HCT116 (cell line): ENCODE data around the gene CDH7. TPM values are rescaled to one million over a fixed set of nuclear protein-coding genes. Genes with fewer than 3 reads are reported as not detected.

Experiments used
- ATAC-seq: fragments of 200-7000 bp; cut with Tn5 transposase; 2 replicates; pipeline ENCODE4 v1.9.1; 2020; ENCODE audit warnings: mild to moderate bottlenecking, moderate library complexity
- BruUV-seq: library from RNA; stranded (reverse); fragments of 400-500 nt; replicated peaks from 2 replicates; lab custom pipeline; 2021; lab: Mats Ljungman, UMichigan
- CTCF ChIA-PET: fragments of 300-600 bp; sonication (Branson Sonifier 250); formaldehyde crosslinking; loops from one replicate; lab custom pipeline; 2021; ENCODE audit warnings: antibody characterized with exemption; lab: Charles Lee
- POLR2A ChIA-PET: fragments of 300-600, 350-600 bp; sonication (Branson Sonifier 250); formaldehyde crosslinking; loops from one replicate; lab custom pipeline; 2021; ENCODE audit warnings: antibody characterized with exemption; lab: Charles Lee
- RAD21 ChIA-PET, 2 experiments: fragments of 300-600 bp; sonication (Branson Sonifier 250); formaldehyde crosslinking; loops; one replicate each; lab custom pipeline; 2023; ENCODE audit warnings: low total read pairs in 2 of 2; ENCODE audit not compliant: uncharacterized antibody in 2 of 2, unreplicated experiment in 2 of 2, low non-redundant PET in 1 of 2; lab: Charles Lee
- DNase-seq: peaks from one replicate; pipeline ENCODE4 v3.0.0-alpha.2; 2010; ENCODE audit warnings: low read depth, low spot score
- H2AFZ ChIP-seq: fragments of 200-600 bp; shearing (Covaris generic), sonication (generic); 2 replicates; pipeline ENCODE4 v1.6.1; 2017; ENCODE audit warnings: low read depth, mixed run types, mixed read lengths, antibody characterized with exemption, low read length; ENCODE audit not compliant: poor library complexity, severe bottlenecking
- H3K27ac ChIP-seq: 2 replicates; pipeline ENCODE4 v1.5.1; 2012; ENCODE audit warnings: low read depth, low read length
- H3K27me3 ChIP-seq: fragments of 200-600 bp; sonication (generic); 2 replicates; pipeline ENCODE4 v1.6.1; 2016; ENCODE audit warnings: mixed run types, low read length, mixed read lengths; ENCODE audit not compliant: insufficient read depth
- H3K36me3 ChIP-seq, 2 experiments: fragments of 200-500 bp in 1 of 2; fragments of 200-600 bp in 1 of 2; sonication (Bioruptor generic) in 1 of 2; sonication (generic) in 1 of 2; 2 replicates each; pipeline versions ENCODE4 v1.5.1 to v1.6.1; 2014 to 2016; ENCODE audit warnings: low read length in 2 of 2, inconsistent platforms in 1 of 2, mixed read lengths in 1 of 2, mixed run types in 1 of 2; ENCODE audit not compliant: insufficient read depth in 2 of 2, control insufficient read depth in 1 of 2
- H3K4me1 ChIP-seq, 2 experiments: fragments of 200-600 bp in 1 of 2; sonication (generic) in 1 of 2; 2 replicates each; pipeline versions ENCODE4 v1.5.1 to v1.6.1; 2012 to 2017; ENCODE audit warnings: low read length in 2 of 2, inconsistent platforms in 1 of 2, mild to moderate bottlenecking in 1 of 2, mixed read lengths in 1 of 2, mixed run types in 1 of 2, moderate library complexity in 1 of 2; ENCODE audit not compliant: insufficient read depth in 2 of 2, control insufficient read depth in 1 of 2
- H3K4me2 ChIP-seq: fragments of 200-600 bp; sonication (generic); 2 replicates; pipeline ENCODE4 v1.6.1; 2017; ENCODE audit warnings: mixed run types, low read length, mixed read lengths
- H3K4me3 ChIP-seq, 2 experiments: fragments of 200-600 bp in 1 of 2; sonication (generic) in 1 of 2; replicated peaks in 1 of 2; 2 replicates each; pipeline ENCODE4 v1.5.1; 2011 to 2016; ENCODE audit warnings: low read length in 2 of 2, control low read depth in 1 of 2, low read depth in 1 of 2, mild to moderate bottlenecking in 1 of 2, mixed read lengths in 1 of 2, mixed run types in 1 of 2
- H3K79me2 ChIP-seq: fragments of 200-600 bp; sonication (generic); 2 replicates; pipeline ENCODE4 v1.6.1; 2017; ENCODE audit warnings: mild to moderate bottlenecking, mixed run types, low read length, moderate library complexity, mixed read lengths; ENCODE audit not compliant: insufficient read depth
- H3K9ac ChIP-seq: fragments of 200-600 bp; sonication (generic); 2 replicates; pipeline ENCODE4 v1.6.1; 2016; ENCODE audit warnings: low read length, mixed read lengths
- H3K9me2 ChIP-seq: fragments of 200-600 bp; sonication (generic), shearing (Covaris generic); 2 replicates; pipeline ENCODE4 v1.6.1; 2017; ENCODE audit warnings: mixed run types, mild to moderate bottlenecking, moderate library complexity; ENCODE audit not compliant: insufficient read depth
- H3K9me3 ChIP-seq, 2 experiments: fragments of 200-500 bp in 1 of 2; fragments of 200-600 bp in 1 of 2; sonication (Bioruptor generic) in 1 of 2; sonication (generic) in 1 of 2; 2 replicates each; pipeline ENCODE4 v1.6.1; 2014 to 2017; ENCODE audit warnings: low read length in 2 of 2, mixed read lengths in 2 of 2, inconsistent platforms in 1 of 2, low read depth in 1 of 2, mild to moderate bottlenecking in 1 of 2, mixed run types in 1 of 2, moderate library complexity in 1 of 2; ENCODE audit not compliant: control insufficient read depth in 1 of 2, insufficient read depth in 1 of 2
- H4K20me1 ChIP-seq: fragments of 200-600 bp; sonication (generic), shearing (Covaris generic); 2 replicates; pipeline ENCODE4 v1.6.1; 2017; ENCODE audit warnings: mixed run types, mild to moderate bottlenecking, moderate library complexity; ENCODE audit not compliant: insufficient read depth
- ATF3 ChIP-seq: IDR thresholded peaks from 2 replicates; pipeline ENCODE4 v1.6.1; 2012
- CBX3 ChIP-seq: IDR thresholded peaks from 2 replicates; pipeline ENCODE4 v1.6.1; 2012; ENCODE audit warnings: low read depth
- CEBPB ChIP-seq: IDR thresholded peaks from 2 replicates; pipeline ENCODE4 v1.6.1; 2012; ENCODE audit warnings: low read depth
- EGR1 ChIP-seq: IDR thresholded peaks from 2 replicates; pipeline ENCODE4 v1.6.1; 2012; ENCODE audit warnings: low read depth
- ELF1 ChIP-seq: IDR thresholded peaks from 2 replicates; pipeline ENCODE4 v1.6.1; 2012; ENCODE audit warnings: low read depth, borderline replicate concordance
- EZH2 ChIP-seq: fragments of 200-600 bp; sonication (generic); IDR thresholded peaks from 2 replicates; pipeline ENCODE4 v1.6.1; 2017; ENCODE audit warnings: antibody characterized with exemption, mixed run types
- FOSL1 ChIP-seq: IDR thresholded peaks from 2 replicates; pipeline ENCODE4 v1.6.1; 2012; ENCODE audit warnings: low read depth
- MAX ChIP-seq: IDR thresholded peaks from 2 replicates; pipeline ENCODE4 v1.6.1; 2012
- POLR2A ChIP-seq: IDR thresholded peaks from 2 replicates; pipeline ENCODE4 v1.7.0; 2011; ENCODE audit warnings: borderline replicate concordance; ENCODE audit not compliant: insufficient read depth, insufficient read length; ENCODE audit errors: extremely low read depth
- POLR2AphosphoS5 ChIP-seq: IDR thresholded peaks from 2 replicates; pipeline ENCODE4 v1.6.1; 2011; ENCODE audit warnings: mild to moderate bottlenecking, low read depth, low read length, moderate library complexity
- REST ChIP-seq: IDR thresholded peaks from 2 replicates; pipeline ENCODE4 v1.6.1; 2012; ENCODE audit warnings: low read depth
- SRF ChIP-seq: IDR thresholded peaks from 2 replicates; pipeline ENCODE4 v1.6.1; 2012; ENCODE audit warnings: low read depth
- TCF7L2 ChIP-seq: IDR thresholded peaks from 2 replicates; pipeline ENCODE4 v1.7.0; 2011; ENCODE audit warnings: borderline replicate concordance, inconsistent platforms; ENCODE audit not compliant: insufficient read depth, insufficient read length; ENCODE audit errors: extremely low read depth
- YY1 ChIP-seq: IDR thresholded peaks from 2 replicates; pipeline ENCODE4 v1.6.1; 2011; ENCODE audit warnings: low read length, low read depth, moderate library complexity, mild to moderate bottlenecking; ENCODE audit not compliant: insufficient replicate concordance; ENCODE audit errors: extremely low read depth
- ZBTB33 ChIP-seq: IDR thresholded peaks from 2 replicates; pipeline ENCODE4 v1.6.1; 2011; ENCODE audit warnings: mild to moderate bottlenecking, low read length, moderate library complexity; ENCODE audit not compliant: insufficient replicate concordance; ENCODE audit errors: extremely low read depth
- ZFX ChIP-seq: fragments of 450-650 bp; IDR thresholded peaks from 2 replicates; pipeline ENCODE4 v1.6.1; 2017
- ZNF274 ChIP-seq: fragments of 200-500 bp; sonication (Bioruptor generic); IDR thresholded peaks from 2 replicates; pipeline ENCODE4 v1.6.1; 2014; ENCODE audit warnings: mild to moderate bottlenecking, low read depth, low read length, inconsistent platforms
- intact Hi-C: fragments of 100-400 bp; cut with micrococcal nuclease; formaldehyde crosslinking; loops from 2 replicates; pipeline ENCODE4 v1.10.0; 2022
- total RNA-seq: library from RNA; stranded (reverse); gene quantifications from one replicate; pipeline ENCODE4 v1.2.1, GENCODE V29; 2021; ENCODE audit not compliant: unreplicated experiment

Gene CDH7
- total RNA-seq, 1 experiment from 2014 or later: not detected

- Histone ChIP-seq H3K27ac (no peak overlapping the region), H3K36me3 (no peaks in the 10 kb centered on the region), H3K27me3 (no peaks in the 10 kb centered on the region), H4K20me1 (no peaks in the 10 kb centered on the region), H3K4me2 (no peak overlapping the region), H2AFZ (no peak overlapping the region), H3K79me2 (no peaks in the 10 kb centered on the region), H3K9me2 (no peaks in the 10 kb centered on the region), H3K4me3 (no peak overlapping the region), H3K4me1 (no peaks in the 10 kb centered on the region), H3K9me3 (peaks cover 3 to 27% of the 10 kb centered on the region in 2 experiments; a peak in 2 of 4 replicates)
- CTCF ChIA-PET: no interaction called here
- ATAC-seq (no peak), DNase-seq (no peak)
- RAD21 ChIA-PET: no interaction called here
- POLR2A ChIA-PET: no interaction called here
- intact Hi-C loops: no loop called here
- BruUV-seq: no TSS peak
- TF ChIP-seq MAX: no peak
- no peak for TF ChIP-seq EGR1
- TF ChIP-seq CBX3: no peak
- no peak for TF ChIP-seq ZBTB33
- TF ChIP-seq FOSL1: no peak
- TF ChIP-seq TCF7L2: no peak
- TF ChIP-seq POLR2A: no peak
- no peak for TF ChIP-seq EZH2
- no peak for TF ChIP-seq YY1
- TF ChIP-seq REST: no peak
- TF ChIP-seq POLR2AphosphoS5: no peak
- no peak for TF ChIP-seq SRF
- no peak for TF ChIP-seq ZFX
- TF ChIP-seq ELF1: no peak
- no peak for TF ChIP-seq ATF3
- TF ChIP-seq CEBPB: no peak
- no peak for TF ChIP-seq ZNF274
- TF ChIP-seq, all 23 proteins: peak for 0
- H3K9ac ChIP-seq: no peak overlapping the region
These were observed 72.0 kb downstream of the CDH7 start for GRCh38 chr18:65822826-65823225.
